ENCODE data around the gene ZBTB22. TPM values are rescaled to one million over a fixed set of nuclear protein-coding genes. Genes with fewer than 3 reads are reported as not detected.

The ZBTB22 gene
- total RNA-seq, 1 experiment from 2014 or later: 11.7 TPM

GRCh38 chr6:33343953-33344611 lies 26.5 kb upstream of the ZBTB22 start:
- no peaks in the 10 kb centered on the region for H3K79me2 ChIP-seq (ENCODE audit: insufficient read depth, low read length)
- H3K9me3 ChIP-seq (ENCODE audit: control insufficient read depth in 1 of 2, insufficient read depth in 1 of 2, low read depth in 1 of 2, low read length in 2 of 2): no peaks in the 10 kb centered on the region
- RAD21 ChIA-PET (ENCODE audit: low non-redundant PET in 1 of 2, low total read pairs in 2 of 2, uncharacterized antibody in 2 of 2, unreplicated experiment in 2 of 2): no interaction called here
- POLR2A ChIA-PET: no interaction called here
- intact Hi-C loops (cut with micrococcal nuclease): no loop called here
- no peak overlapping the region for H3K27ac ChIP-seq (ENCODE audit: low read depth, low read length)
- DNase-seq (ENCODE audit: low read depth, low spot score): no peak
- H2AFZ ChIP-seq (ENCODE audit: low read depth, low read length, poor library complexity, severe bottlenecking): no peak overlapping the region
- no peaks in the 10 kb centered on the region for H3K36me3 ChIP-seq (ENCODE audit: control insufficient read depth in 1 of 2, insufficient read depth in 2 of 2, low read length in 2 of 2)
- H3K4me2 ChIP-seq (ENCODE audit: low read length): no peak overlapping the region
- H3K4me3 ChIP-seq (replicated peaks in 1 of 2; ENCODE audit: low read depth in 1 of 2, low read length in 2 of 2): no peak overlapping the region
- TF ChIP-seq EZH2phosphoT487 (IDR thresholded peaks at IDR 0.05; ENCODE audit: borderline replicate concordance) (no peak), FOSL1 (IDR thresholded peaks at IDR 0.05; ENCODE audit: low read depth) (no peak), ZBTB33 (IDR thresholded peaks at IDR 0.05; ENCODE audit: extremely low read depth, insufficient replicate concordance, low read length) (no peak), POLR2AphosphoS5 (IDR thresholded peaks at IDR 0.05; ENCODE audit: low read depth, low read length) (no peak), TCF7L2 (IDR thresholded peaks at IDR 0.05; ENCODE audit: borderline replicate concordance, extremely low read depth, insufficient read depth, insufficient read length) (no peak), EGR1 (IDR thresholded peaks at IDR 0.05; ENCODE audit: low read depth) (no peak), SRF (IDR thresholded peaks at IDR 0.05; ENCODE audit: low read depth) (no peak), CTCF (IDR thresholded peaks at IDR 0.05 in 2 of 3, conservative IDR thresholded peaks at IDR 0.05 in 1 of 3; ENCODE audit: borderline replicate concordance in 1 of 3, insufficient read depth in 1 of 3, low read depth in 2 of 3, low read length in 2 of 3) (no peak), ELF1 (IDR thresholded peaks at IDR 0.05; ENCODE audit: borderline replicate concordance, low read depth) (no peak), POLR2A (IDR thresholded peaks at IDR 0.05; ENCODE audit: borderline replicate concordance, extremely low read depth, insufficient read depth, insufficient read length) (no peak), RAD21 (IDR thresholded peaks at IDR 0.05; ENCODE audit: low read depth) (no peak), CBX3 (IDR thresholded peaks at IDR 0.05; ENCODE audit: low read depth) (no peak), JUND (IDR thresholded peaks at IDR 0.05) (no peak), SP1 (IDR thresholded peaks at IDR 0.05; ENCODE audit: low read depth) (no peak), MAX (IDR thresholded peaks at IDR 0.05) (no peak), REST (IDR thresholded peaks at IDR 0.05; ENCODE audit: low read depth) (no peak), ATF3 (IDR thresholded peaks at IDR 0.05) (no peak), YY1 (IDR thresholded peaks at IDR 0.05; ENCODE audit: extremely low read depth, insufficient replicate concordance, low read depth, low read length) (no peak)
- H3K27me3 ChIP-seq (ENCODE audit: insufficient read depth, low read length): peaks cover 25% of the 10 kb centered on the region; the same call in 1 of the 2 replicates
- no peaks in the 10 kb centered on the region for H4K20me1 ChIP-seq (ENCODE audit: insufficient read depth)
- H3K9ac ChIP-seq (ENCODE audit: low read length): no peak overlapping the region
- H3K9me2 ChIP-seq (ENCODE audit: insufficient read depth): no peaks in the 10 kb centered on the region
- CTCF ChIA-PET: interaction anchor here (0.7 to 2.1 kb wide), 3 partner anchors 8 to 209 kb away, joined by 3 to 9 read pairs (median 6); partner anchors contain the start of gene ZBTB22
- no peak for ATAC-seq
- no TSS peak for BruUV-seq (replicated peaks)
- peaks cover 8 to 10% of the 10 kb centered on the region in 2 experiments for H3K4me1 ChIP-seq (ENCODE audit: control insufficient read depth in 1 of 2, insufficient read depth in 2 of 2, low read length in 2 of 2)
